GM12872 (cell line): Measurements from ENCODE around the gene SEC24B.

Experiments used
- TF ChIP-seq, protein P1 (sequence below): IDR thresholded peaks from 3 replicates; pipeline ENCODE4 v1.5.1; 2011; ENCODE audit warnings: low read depth, mild to moderate bottlenecking, low read length, moderate library complexity; ENCODE audit not compliant: insufficient read depth

SEC24B gene

DNA sequence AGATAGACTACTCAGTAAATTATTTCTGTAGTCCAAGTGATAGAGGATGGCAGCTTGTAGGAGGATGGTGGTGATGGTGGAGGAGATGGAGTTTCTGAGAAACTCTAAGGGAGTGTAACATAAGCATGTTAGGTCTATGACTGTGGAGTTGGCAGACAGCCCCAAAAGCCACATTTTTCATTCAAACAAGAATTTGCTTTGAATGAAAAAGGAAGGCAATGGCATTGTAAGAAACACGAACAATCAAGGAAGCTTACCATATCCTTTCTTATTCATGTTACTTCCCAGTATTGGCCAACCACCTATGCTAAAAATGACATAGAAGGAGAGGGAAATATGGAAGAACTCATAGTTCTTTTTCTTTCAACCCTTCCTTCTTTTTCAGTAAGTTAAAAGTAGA lies 18.7 kb upstream of the SEC24B start:
- TF ChIP-seq, protein P1, sequence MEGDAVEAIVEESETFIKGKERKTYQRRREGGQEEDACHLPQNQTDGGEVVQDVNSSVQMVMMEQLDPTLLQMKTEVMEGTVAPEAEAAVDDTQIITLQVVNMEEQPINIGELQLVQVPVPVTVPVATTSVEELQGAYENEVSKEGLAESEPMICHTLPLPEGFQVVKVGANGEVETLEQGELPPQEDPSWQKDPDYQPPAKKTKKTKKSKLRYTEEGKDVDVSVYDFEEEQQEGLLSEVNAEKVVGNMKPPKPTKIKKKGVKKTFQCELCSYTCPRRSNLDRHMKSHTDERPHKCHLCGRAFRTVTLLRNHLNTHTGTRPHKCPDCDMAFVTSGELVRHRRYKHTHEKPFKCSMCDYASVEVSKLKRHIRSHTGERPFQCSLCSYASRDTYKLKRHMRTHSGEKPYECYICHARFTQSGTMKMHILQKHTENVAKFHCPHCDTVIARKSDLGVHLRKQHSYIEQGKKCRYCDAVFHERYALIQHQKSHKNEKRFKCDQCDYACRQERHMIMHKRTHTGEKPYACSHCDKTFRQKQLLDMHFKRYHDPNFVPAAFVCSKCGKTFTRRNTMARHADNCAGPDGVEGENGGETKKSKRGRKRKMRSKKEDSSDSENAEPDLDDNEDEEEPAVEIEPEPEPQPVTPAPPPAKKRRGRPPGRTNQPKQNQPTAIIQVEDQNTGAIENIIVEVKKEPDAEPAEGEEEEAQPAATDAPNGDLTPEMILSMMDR = no peak

DNA sequence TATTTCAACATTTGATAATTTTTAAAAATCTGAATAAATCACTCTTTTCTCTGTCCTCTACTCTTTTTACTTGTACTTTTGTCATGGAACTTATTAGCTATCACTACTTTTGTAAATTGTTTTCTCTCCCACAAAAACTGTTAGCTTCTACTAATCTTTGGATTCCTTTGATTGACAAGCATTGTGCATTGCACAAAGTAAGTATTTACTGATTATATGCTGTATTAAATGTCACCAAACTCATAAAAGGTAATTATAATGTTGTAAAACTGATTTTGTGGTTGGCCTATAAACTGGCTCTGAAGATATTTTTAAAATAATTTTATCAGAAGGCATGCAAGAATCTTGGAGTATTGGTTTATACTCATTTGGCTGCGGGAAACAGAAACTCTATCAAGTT lies 15.0 kb upstream of the SEC24B start:
- TF ChIP-seq, protein P1 = no peak

DNA sequence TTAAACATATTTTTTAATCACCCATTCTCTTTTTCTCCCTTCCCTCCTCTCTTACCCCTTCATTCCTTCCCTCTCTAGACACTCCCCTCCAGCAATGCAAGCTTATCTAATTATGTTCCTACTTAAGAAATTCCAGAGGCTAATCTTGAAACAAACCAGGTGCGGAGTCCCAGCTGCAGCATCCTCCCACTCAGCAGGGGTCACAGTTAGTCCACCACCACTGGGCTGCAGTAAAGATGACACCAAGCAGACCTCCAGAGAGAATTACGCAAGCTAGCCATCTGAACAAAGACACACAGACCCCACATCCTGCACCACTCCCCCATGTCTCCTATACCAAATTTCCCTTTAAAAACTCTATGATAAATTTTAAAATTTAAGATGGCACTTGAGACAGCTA lies 13.9 kb upstream of the SEC24B start:
- TF ChIP-seq, protein P1 = no peak

DNA sequence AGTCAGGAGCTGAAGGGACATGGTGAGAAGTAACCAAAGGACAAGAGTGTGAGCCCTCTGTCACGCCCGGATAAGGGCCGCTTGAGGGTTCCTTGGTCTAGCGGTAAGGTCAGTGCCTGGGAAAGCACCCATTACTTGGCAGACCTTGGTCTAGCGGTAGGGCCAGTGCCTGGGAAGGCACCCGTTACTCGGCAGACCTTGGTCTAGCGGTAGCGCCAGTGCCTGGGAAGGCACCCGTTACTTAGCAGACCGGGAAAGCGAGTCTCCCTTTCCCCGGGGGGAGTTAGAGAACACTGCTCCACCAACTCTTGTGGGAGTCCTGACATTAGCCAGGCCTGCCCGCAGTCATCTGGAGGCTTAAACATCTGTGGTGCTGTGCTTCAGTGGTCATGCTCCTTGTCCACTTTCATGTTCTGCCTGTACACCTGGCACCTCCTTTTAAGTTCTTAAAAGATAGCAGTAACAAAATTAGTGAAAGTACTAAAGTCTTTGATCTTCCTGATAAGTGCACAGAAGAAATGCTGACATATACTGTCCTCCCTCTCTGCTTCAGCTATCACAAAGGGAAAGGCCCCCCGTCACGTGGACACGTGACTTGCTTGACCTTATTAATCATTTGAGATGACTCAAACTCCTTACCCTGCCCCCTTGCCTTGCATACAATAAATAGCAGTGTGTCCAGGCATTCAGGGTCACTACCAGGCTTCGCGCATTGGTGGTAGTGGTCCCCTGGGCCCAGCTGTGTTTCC lies 9.3 kb upstream of the SEC24B start:
- TF ChIP-seq, protein P1 = no peak

DNA sequence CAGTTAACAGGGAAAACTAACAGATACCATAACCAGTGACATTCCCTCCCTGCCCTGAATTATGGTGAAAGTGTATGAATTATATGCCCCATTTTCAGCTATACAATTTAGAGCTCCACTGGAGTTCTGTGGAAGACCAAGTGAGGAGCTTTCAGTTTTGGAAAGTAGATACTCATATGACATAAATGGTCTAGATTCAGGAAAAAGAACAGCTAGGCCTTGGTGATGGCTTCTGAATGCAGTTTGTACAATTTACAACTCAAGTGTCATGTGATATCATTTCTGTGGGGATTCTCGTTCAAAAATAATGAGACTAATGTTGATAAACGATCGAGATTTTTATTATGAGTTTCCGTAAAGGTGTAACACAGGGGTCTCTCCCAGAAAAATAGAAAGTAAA lies 8.2 kb upstream of the SEC24B start:
- TF ChIP-seq, protein P1 = no peak

DNA sequence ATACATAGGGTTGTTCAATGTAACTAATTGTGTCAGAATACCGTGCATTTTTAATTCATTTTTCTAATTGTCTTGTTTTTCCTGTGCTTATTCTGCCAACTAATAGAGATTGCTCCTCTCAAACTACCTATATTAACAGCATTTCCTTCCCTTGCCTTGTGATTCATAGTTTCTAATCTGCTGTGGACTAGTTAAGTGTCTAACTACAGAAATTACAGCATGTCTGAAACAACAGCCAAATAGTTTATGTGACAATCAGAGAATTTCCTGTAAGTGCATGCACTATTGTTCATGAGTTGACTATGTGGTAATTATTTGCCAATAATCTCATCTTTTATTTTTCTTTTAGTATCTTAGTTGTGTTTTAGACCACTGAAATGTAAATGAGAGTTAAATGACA lies 4.1 kb upstream of the SEC24B start:
- TF ChIP-seq, protein P1 = no peak

DNA sequence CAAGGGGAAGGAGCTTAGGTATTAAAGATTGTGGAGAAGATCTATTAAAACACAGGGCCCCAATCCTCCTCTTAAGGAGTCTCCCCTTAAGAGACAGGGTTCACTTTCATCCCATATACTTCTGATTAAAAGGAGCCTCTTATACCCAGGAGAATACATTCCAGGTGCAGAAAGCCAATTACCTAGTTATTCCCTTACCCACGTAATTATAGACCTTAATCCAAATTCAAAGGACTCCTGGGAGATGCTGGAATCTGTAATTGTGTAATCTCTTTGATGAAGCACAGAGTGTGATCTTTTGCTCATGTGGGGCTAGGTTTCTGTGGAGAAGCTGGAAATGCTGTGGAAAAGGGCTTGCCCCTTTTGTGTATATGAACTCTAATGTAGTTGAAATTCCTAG lies 1.4 kb upstream of the SEC24B start:
- TF ChIP-seq, protein P1 = no peak
